Endothelial cell of umbilical vein (primary cell): ENCODE results near the gene HLA-DPA1. TPM values are rescaled to one million over a fixed set of nuclear protein-coding genes. Genes with fewer than 3 reads are reported as not detected.

Source experiments
- BruUV-seq: library from RNA; stranded (reverse); fragments of 400-500 nt; replicated peaks from 2 replicates; lab custom pipeline; 2021; lab: Mats Ljungman, UMichigan
- CTCF ChIA-PET: fragments of 300-600, 350-600 bp; sonication (Branson Sonifier 250); formaldehyde crosslinking; loops from one replicate; lab custom pipeline; 2021; ENCODE audit warnings: antibody characterized with exemption, inconsistent platforms; lab: Charles Lee
- POLR2A ChIA-PET: fragments of 300-600, 350-600 bp; sonication (Branson Sonifier 250); formaldehyde crosslinking; loops from one replicate; lab custom pipeline; 2021; ENCODE audit warnings: antibody characterized with exemption, inconsistent platforms; lab: Charles Lee
- DNase-seq: peaks from one replicate; pipeline ENCODE4 v3.0.0-alpha.2; 2011; ENCODE audit warnings: low read depth, low spot score
- FAIRE-seq: peaks from 2 replicates; lab custom pipeline; 2011; peaks lifted over from hg19 to GRCh38; lab: Jason Lieb, UNC
- H2AFZ ChIP-seq: 2 replicates; pipeline ENCODE4 v1.6.0; 2012; ENCODE audit warnings: low read depth, low read length, control low read depth, inconsistent platforms
- H3K27ac ChIP-seq: 2 replicates; pipeline ENCODE4 v1.5.1; 2011; ENCODE audit warnings: low read depth, mild to moderate bottlenecking, control low read depth, low read length, moderate library complexity; ENCODE audit not compliant: insufficient read depth
- H3K27me3 ChIP-seq, 2 experiments: 2 replicates each; pipeline versions ENCODE4 v1.6.0 to v1.6.1; 2011; ENCODE audit warnings: low read length in 2 of 2, mixed read lengths in 1 of 2; ENCODE audit not compliant: control insufficient read depth in 2 of 2, insufficient read depth in 2 of 2
- H3K36me3 ChIP-seq, 2 experiments: 2 replicates in 1 of 2; 3 replicates in 1 of 2; pipeline ENCODE4 v1.5.1; 2011; ENCODE audit warnings: low read length in 2 of 2, mild to moderate bottlenecking in 1 of 2, moderate library complexity in 1 of 2; ENCODE audit not compliant: control insufficient read depth in 2 of 2, insufficient read depth in 2 of 2; ENCODE audit errors: extremely low read depth in 1 of 2
- H3K4me1 ChIP-seq: 3 replicates; pipeline ENCODE4 v1.5.1; 2011; ENCODE audit warnings: mild to moderate bottlenecking, low read length; ENCODE audit not compliant: control insufficient read depth, insufficient read depth; ENCODE audit errors: extremely low read depth
- H3K4me2 ChIP-seq: 2 replicates; pipeline ENCODE4 v1.6.1; 2011; ENCODE audit warnings: low read length, control low read depth, mixed read lengths; ENCODE audit not compliant: insufficient read depth
- H3K4me3 ChIP-seq, 3 experiments: fragments of 200-600 bp in 1 of 3; sonication (generic), shearing (Covaris generic) in 1 of 3; replicated peaks in 1 of 3; 2 replicates each; pipeline ENCODE4 v1.5.1; 2011 to 2016; ENCODE audit warnings: control low read depth in 3 of 3, low read length in 3 of 3, mild to moderate bottlenecking in 2 of 3, inconsistent platforms in 1 of 3, low read depth in 1 of 3, moderate library complexity in 1 of 3; ENCODE audit not compliant: insufficient read depth in 1 of 3
- H3K79me2 ChIP-seq: 2 replicates; pipeline ENCODE4 v1.6.0; 2012; ENCODE audit warnings: low read length, inconsistent platforms; ENCODE audit not compliant: control insufficient read depth, insufficient read depth
- H3K9ac ChIP-seq: replicated peaks from 2 replicates; pipeline ENCODE3; 2011; ENCODE audit warnings: low read length, control low read depth; ENCODE audit not compliant: insufficient read depth; ENCODE audit errors: extremely low read depth
- H3K9me1 ChIP-seq: replicated peaks from 3 replicates; pipeline ENCODE4 v1.6.0; 2011; ENCODE audit warnings: mild to moderate bottlenecking, low read length; ENCODE audit not compliant: control insufficient read depth, insufficient read depth; ENCODE audit errors: extremely low read depth
- H3K9me3 ChIP-seq: replicated peaks from 2 replicates; pipeline ENCODE4 v1.5.1; 2012; ENCODE audit warnings: low read length, inconsistent platforms; ENCODE audit not compliant: control insufficient read depth, insufficient read depth
- H4K20me1 ChIP-seq: replicated peaks from 2 replicates; pipeline ENCODE3; 2011; ENCODE audit warnings: mild to moderate bottlenecking, low read length; ENCODE audit not compliant: control insufficient read depth, insufficient read depth; ENCODE audit errors: extremely low read depth
- CTCF ChIP-seq, 2 donors: IDR thresholded peaks; 1 replicate in 1 of 2; 2 replicates in 1 of 2; pipeline ENCODE4 v1.5.1; 2011; ENCODE audit warnings: low read length in 2 of 2, mild to moderate bottlenecking in 2 of 2, moderate library complexity in 2 of 2, control low read depth in 1 of 2, inconsistent platforms in 1 of 2, low read depth in 1 of 2; ENCODE audit not compliant: insufficient read depth in 1 of 2; ENCODE audit errors: extremely low read depth in 1 of 2
- EZH2 ChIP-seq: IDR thresholded peaks from 2 replicates; pipeline ENCODE4 v1.6.1; 2012; ENCODE audit warnings: borderline replicate concordance, low read depth, mild to moderate bottlenecking, moderate library complexity, low read length, inconsistent platforms; ENCODE audit not compliant: severe bottlenecking
- FOS ChIP-seq: IDR thresholded peaks from 2 replicates; pipeline ENCODE4 v1.6.1; 2011; ENCODE audit warnings: mild to moderate bottlenecking, low read length, moderate library complexity, borderline replicate concordance; ENCODE audit not compliant: insufficient read depth
- GATA2 ChIP-seq: IDR thresholded peaks from 2 replicates; pipeline ENCODE4 v1.7.0; 2011; ENCODE audit warnings: low read depth, mild to moderate bottlenecking, moderate library complexity, mixed read lengths, low read length; ENCODE audit not compliant: insufficient read length, insufficient read depth
- JUN ChIP-seq: IDR thresholded peaks from 2 replicates; pipeline ENCODE4 v1.6.1; 2011; ENCODE audit warnings: borderline replicate concordance, low read depth; ENCODE audit not compliant: insufficient read length, insufficient read depth
- MAX ChIP-seq: IDR thresholded peaks from 2 replicates; pipeline ENCODE4 v1.6.1; 2011; ENCODE audit not compliant: insufficient read depth, insufficient read length
- MYC ChIP-seq: IDR thresholded peaks from one replicate; pipeline ENCODE4 v1.6.1; 2011; ENCODE audit warnings: mild to moderate bottlenecking, low read depth, low read length
- POLR2A ChIP-seq: IDR thresholded peaks from 2 replicates; pipeline ENCODE4 v1.6.1; 2012; ENCODE audit warnings: low read depth, mild to moderate bottlenecking, control low read depth, low read length
- dilution Hi-C: fragments of 300-500 bp; cut with MboI; formaldehyde crosslinking; loops from one replicate; pipeline ENCODE4 v1.15.0; 2019; ENCODE audit warnings: low sequenced_read_pairs; ENCODE audit not compliant: extremely low pct_ligation_motif_present
- intact Hi-C: fragments of 100-400 bp; cut with micrococcal nuclease; formaldehyde crosslinking; loops from one replicate; pipeline ENCODE4 v1.10.0; 2022
- polyA plus RNA-seq, 4 experiments: library from polyadenylated mRNA; depleted of rRNA in 3 of 4; stranded (reverse) in 3 of 4; unstranded in 1 of 4; fragments of >200 nt; gene quantifications; 2 replicates each; pipeline versions ENCODE4 v1.2.1 to v1.2.3, GENCODE V29; 2011 to 2012; ENCODE audit warnings: missing spikeins in 1 of 4
- total RNA-seq: library from RNA; stranded (reverse); gene quantifications from 2 replicates; pipeline ENCODE4 v1.2.3, GENCODE V29; 2021

Gene HLA-DPA1
- total and polyA plus RNA-seq, 2 donors (not counting 3 experiments of a cell fraction or from before 2014, with no cell fraction given) = 23.2 TPM; not detected in 1

- CTCF ChIA-PET = interaction anchor here (0.8 to 2.5 kb wide), 5 partner anchors 9 to 160 kb away, joined by 3 to 11 read pairs (median 3); no protein-coding TSS in a partner anchor
- Histone ChIP-seq H2AFZ (no peak overlapping the region), H4K20me1 (no peaks in the 10 kb centered on the region), H3K4me1 (no peaks in the 10 kb centered on the region), H3K36me3 (no peaks in the 10 kb centered on the region), H3K4me2 (no peak overlapping the region), H3K27ac (no peak overlapping the region), H3K4me3 (no peak overlapping the region), H3K79me2 (no peaks in the 10 kb centered on the region), H3K9ac (no peak overlapping the region), H3K9me3 (no peaks in the 10 kb centered on the region), H3K27me3 (peaks cover 0 to 5% of the 10 kb centered on the region in 2 experiments), H3K9me1 (no peaks in the 10 kb centered on the region)
- dilution Hi-C loops (no loop called here), intact Hi-C loops (no loop called here)
- TF ChIP-seq FOS (no peak), MYC (no peak), GATA2 (no peak), POLR2A (no peak), CTCF (IDR thresholded peaks at IDR 0.05; ENCODE audit: extremely low read depth in 1 of 2, insufficient read depth in 1 of 2, low read depth in 1 of 2, low read length in 2 of 2) (no peak), EZH2 (no peak), MAX (no peak), JUN (no peak)
- FAIRE-seq = no peak
- no peak for DNase-seq
- no TSS peak for BruUV-seq
- POLR2A ChIA-PET = no interaction called here
Observed at GRCh38 chr6:33088258-33088930, 14.9 kb upstream of the HLA-DPA1 start.
